H9 (cell line): ENCODE data around the gene EML5. TPM values are rescaled to one million over a fixed set of nuclear protein-coding genes. Genes with fewer than 3 reads are reported as not detected.

Experiments
- DNase-seq: peaks from one replicate; pipeline ENCODE4 v3.0.0-alpha.2; 2017
- H2AFZ ChIP-seq: one replicate; pipeline ENCODE4 v1.6.1; 2013; ENCODE audit warnings: mild to moderate bottlenecking, low read length, control low read depth, moderate library complexity
- H2AK5ac ChIP-seq: 2 replicates; pipeline ENCODE4 v1.6.1; 2013; ENCODE audit warnings: low read length, control low read depth, mixed read lengths; ENCODE audit not compliant: insufficient read length
- H2BK120ac ChIP-seq: one replicate; pipeline ENCODE4 v1.6.1; 2013; ENCODE audit warnings: low read depth, mild to moderate bottlenecking, low read length, control low read depth, inconsistent platforms; ENCODE audit not compliant: poor library complexity, severe bottlenecking
- H2BK12ac ChIP-seq: 2 replicates; pipeline ENCODE4 v1.6.1; 2013; ENCODE audit warnings: low read length, control low read depth, mixed read lengths, low read depth; ENCODE audit not compliant: insufficient read length
- H2BK15ac ChIP-seq: 2 replicates; pipeline ENCODE4 v1.6.1; 2013; ENCODE audit warnings: low read depth, low read length, control low read depth
- H2BK20ac ChIP-seq: one replicate; pipeline ENCODE4 v1.6.1; 2013; ENCODE audit warnings: low read depth, mild to moderate bottlenecking, low read length, control low read depth, inconsistent platforms; ENCODE audit not compliant: poor library complexity, severe bottlenecking
- H2BK5ac ChIP-seq: 2 replicates; pipeline ENCODE4 v1.6.1; 2013; ENCODE audit warnings: low read length, control low read depth, mixed read lengths; ENCODE audit not compliant: insufficient read length
- H3K14ac ChIP-seq: 2 replicates; pipeline ENCODE4 v1.6.1; 2013; ENCODE audit warnings: low read length, control low read depth; ENCODE audit not compliant: insufficient read depth
- H3K18ac ChIP-seq: 2 replicates; pipeline ENCODE4 v1.6.1; 2013; ENCODE audit warnings: low read depth, mild to moderate bottlenecking, mixed read lengths, low read length, control low read depth; ENCODE audit not compliant: insufficient read length
- H3K23ac ChIP-seq: 2 replicates; pipeline ENCODE4 v1.6.1; 2013; ENCODE audit warnings: low read length, control low read depth, mixed read lengths, low read depth; ENCODE audit not compliant: insufficient read length
- H3K23me2 ChIP-seq: 2 replicates; pipeline ENCODE4 v1.6.1; 2013; ENCODE audit warnings: low read depth, mild to moderate bottlenecking, mixed read lengths, low read length, control low read depth; ENCODE audit not compliant: insufficient read length, poor library complexity, severe bottlenecking
- H3K27ac ChIP-seq: 2 replicates; pipeline ENCODE4 v1.5.1; 2013; ENCODE audit warnings: low read length, control low read depth, mixed read lengths, low read depth; ENCODE audit not compliant: insufficient read length
- H3K27me3 ChIP-seq: 2 replicates; pipeline ENCODE4 v1.6.1; 2013; ENCODE audit warnings: low read length, control low read depth, inconsistent platforms; ENCODE audit not compliant: insufficient read depth
- H3K4ac ChIP-seq: 2 replicates; pipeline ENCODE4 v1.6.1; 2013; ENCODE audit warnings: low read depth, mild to moderate bottlenecking, control low read depth, inconsistent platforms, low read length, moderate library complexity
- H3K4me1 ChIP-seq: 2 replicates; pipeline ENCODE4 v1.6.1; 2013; ENCODE audit warnings: low read length, control low read depth, inconsistent platforms; ENCODE audit not compliant: insufficient read depth
- H3K4me2 ChIP-seq: 2 replicates; pipeline ENCODE4 v1.6.1; 2013; ENCODE audit warnings: low read length, control low read depth, mixed read lengths; ENCODE audit not compliant: insufficient read length, insufficient read depth
- H3K56ac ChIP-seq: 2 replicates; pipeline ENCODE4 v1.6.1; 2013; ENCODE audit warnings: low read depth, mild to moderate bottlenecking, mixed read lengths, low read length, control low read depth; ENCODE audit not compliant: insufficient read length
- H3K79me1 ChIP-seq: 2 replicates; pipeline ENCODE4 v1.6.1; 2013; ENCODE audit warnings: low read depth, mild to moderate bottlenecking, moderate library complexity, low read length, control low read depth, inconsistent platforms; ENCODE audit not compliant: insufficient read depth, poor library complexity, severe bottlenecking
- H3K79me2 ChIP-seq: 2 replicates; pipeline ENCODE4 v1.6.1; 2013; ENCODE audit warnings: low read length, control low read depth, inconsistent platforms; ENCODE audit not compliant: insufficient read depth
- H3K9ac ChIP-seq: 2 replicates; pipeline ENCODE4 v1.6.1; 2013; ENCODE audit warnings: low read length, control low read depth, mixed read lengths; ENCODE audit not compliant: insufficient read length; ENCODE audit errors: extremely low read depth
- H3K9me3 ChIP-seq: one replicate; pipeline ENCODE4 v1.6.1; 2013; ENCODE audit warnings: low read depth, low read length, inconsistent platforms; ENCODE audit not compliant: control insufficient read depth
- H3T11ph ChIP-seq: one replicate; pipeline ENCODE4 v1.6.1; 2013; ENCODE audit warnings: mild to moderate bottlenecking, low read length, control low read depth, inconsistent platforms
- H4K20me1 ChIP-seq: one replicate; pipeline ENCODE4 v1.6.1; 2013; ENCODE audit not compliant: control insufficient read depth, insufficient read length, insufficient read depth
- H4K5ac ChIP-seq: 2 replicates; pipeline ENCODE4 v1.6.1; 2013; ENCODE audit warnings: low read depth, mild to moderate bottlenecking, mixed read lengths, low read length, control low read depth; ENCODE audit not compliant: insufficient read length
- H4K8ac ChIP-seq: replicated peaks from 2 replicates; pipeline ENCODE4 v1.6.1; 2013; ENCODE audit warnings: low read length, control low read depth, mixed read lengths, low read depth; ENCODE audit not compliant: insufficient read length
- H4K91ac ChIP-seq: 2 replicates; pipeline ENCODE4 v1.6.1; 2013; ENCODE audit warnings: low read depth, mild to moderate bottlenecking, moderate library complexity, mixed read lengths, low read length, control low read depth; ENCODE audit not compliant: insufficient read length
- H3K27ac Mint-ChIP-seq, 3 experiments: 2 replicates in 2 of 3; 3 replicates in 1 of 3; pipeline ENCODE4 v1.8.0; 2020 to 2021; ENCODE audit warnings: mixed read lengths in 3 of 3, mild to moderate bottlenecking in 1 of 3, moderate library complexity in 1 of 3
- H3K27me3 Mint-ChIP-seq: 2 replicates; pipeline ENCODE4 v1.8.0; 2021; ENCODE audit warnings: low read depth, mild to moderate bottlenecking, moderate library complexity, mixed read lengths
- H3K36me3 Mint-ChIP-seq, 3 experiments: 2 replicates in 2 of 3; 3 replicates in 1 of 3; pipeline ENCODE4 v1.8.0; 2020 to 2021; ENCODE audit warnings: low read depth in 3 of 3, mixed read lengths in 3 of 3; ENCODE audit not compliant: insufficient read depth in 1 of 3
- H3K4me1 Mint-ChIP-seq, 2 experiments: 2 replicates each; pipeline ENCODE4 v1.8.0; 2020; ENCODE audit warnings: mixed read lengths in 2 of 2
- H3K4me3 Mint-ChIP-seq, 2 experiments: 2 replicates in 1 of 2; 3 replicates in 1 of 2; pipeline ENCODE4 v1.8.0; 2020 to 2021; ENCODE audit warnings: mild to moderate bottlenecking in 2 of 2, mixed read lengths in 2 of 2, moderate library complexity in 1 of 2
- H3K9me3 Mint-ChIP-seq, 2 experiments: 2 replicates in 1 of 2; 3 replicates in 1 of 2; pipeline ENCODE4 v1.8.0; 2020; ENCODE audit warnings: mild to moderate bottlenecking in 2 of 2, mixed read lengths in 2 of 2, moderate library complexity in 1 of 2
- WGBS: extraction: QIAGEN DNeasy Blood & Tissue Kit; methylation state at CpG from one replicate; pipeline ENCODE4 v1.1.7; 2013; ENCODE audit warnings: missing lambda C conversion rate, low lambda C conversion rate, mixed read lengths; ENCODE audit not compliant: insufficient read length; ENCODE audit errors: extremely low coverage; 5-methylcytosine and 5-hydroxymethylcytosine counted together
- total RNA-seq: library from RNA; stranded (reverse); gene quantifications from 2 replicates; pipeline ENCODE4 v1.2.1, GENCODE V29; 2021
- TF ChIP-seq, protein P1 (sequence below): fragments of 200-600 bp; sonication (generic); conservative IDR thresholded peaks from 3 replicates; pipeline ENCODE4 v1.8.0; 2021; ENCODE audit warnings: antibody characterized with exemption, mild to moderate bottlenecking

Gene EML5
- total RNA-seq, 1 experiment from 2014 or later, result 0.81 TPM

DNA sequence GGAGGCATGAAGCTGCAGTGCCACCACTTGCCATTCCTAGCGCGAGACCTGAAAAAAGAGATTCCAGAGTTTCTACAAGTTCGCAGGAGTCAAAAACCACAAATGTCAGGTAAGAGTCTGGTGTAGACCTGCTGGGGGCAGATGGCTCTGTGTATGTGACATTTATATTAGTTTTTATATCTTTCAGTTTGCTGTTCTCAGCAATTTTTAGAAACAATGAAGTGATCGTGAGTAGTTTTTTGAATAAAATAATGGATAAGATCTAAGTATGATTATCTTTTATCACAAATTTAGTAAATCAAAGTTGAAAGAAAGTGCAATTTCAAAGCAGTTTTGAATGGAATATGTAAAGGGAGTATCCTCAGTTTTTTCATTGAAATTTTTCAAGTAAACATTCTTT is 220.6 kb downstream of the EML5 start:
- Histone ChIP-seq H3K4ac (no peak overlapping the region), H4K91ac (no peak overlapping the region), H3K79me1 (no peaks in the 10 kb centered on the region), H2AFZ (no peak overlapping the region), H3K4me2 (no peak overlapping the region), H3K56ac (no peak overlapping the region), H3K27me3 (no peaks in the 10 kb centered on the region), H3K4me1 (no peaks in the 10 kb centered on the region), H3T11ph (no peak overlapping the region), H3K9ac (no peak overlapping the region), H2BK12ac (no peak overlapping the region), H3K23ac (no peak overlapping the region), H2BK120ac (no peak overlapping the region), H4K5ac (no peak overlapping the region), H2AK5ac (no peak overlapping the region), H2BK5ac (no peak overlapping the region), H3K18ac (no peak overlapping the region), H4K8ac (no peak overlapping the region), H2BK20ac (no peak overlapping the region), H3K79me2 (no peaks in the 10 kb centered on the region), H3K9me3 (no peaks in the 10 kb centered on the region), H4K20me1 (no peaks in the 10 kb centered on the region), H3K27ac (no peak overlapping the region), H2BK15ac (no peak overlapping the region), H3K14ac (no peak overlapping the region), H3K23me2 (no peaks in the 10 kb centered on the region)
- H3K4me1 Mint-ChIP-seq, result no peaks in the 10 kb centered on the region
- TF ChIP-seq, protein P1, sequence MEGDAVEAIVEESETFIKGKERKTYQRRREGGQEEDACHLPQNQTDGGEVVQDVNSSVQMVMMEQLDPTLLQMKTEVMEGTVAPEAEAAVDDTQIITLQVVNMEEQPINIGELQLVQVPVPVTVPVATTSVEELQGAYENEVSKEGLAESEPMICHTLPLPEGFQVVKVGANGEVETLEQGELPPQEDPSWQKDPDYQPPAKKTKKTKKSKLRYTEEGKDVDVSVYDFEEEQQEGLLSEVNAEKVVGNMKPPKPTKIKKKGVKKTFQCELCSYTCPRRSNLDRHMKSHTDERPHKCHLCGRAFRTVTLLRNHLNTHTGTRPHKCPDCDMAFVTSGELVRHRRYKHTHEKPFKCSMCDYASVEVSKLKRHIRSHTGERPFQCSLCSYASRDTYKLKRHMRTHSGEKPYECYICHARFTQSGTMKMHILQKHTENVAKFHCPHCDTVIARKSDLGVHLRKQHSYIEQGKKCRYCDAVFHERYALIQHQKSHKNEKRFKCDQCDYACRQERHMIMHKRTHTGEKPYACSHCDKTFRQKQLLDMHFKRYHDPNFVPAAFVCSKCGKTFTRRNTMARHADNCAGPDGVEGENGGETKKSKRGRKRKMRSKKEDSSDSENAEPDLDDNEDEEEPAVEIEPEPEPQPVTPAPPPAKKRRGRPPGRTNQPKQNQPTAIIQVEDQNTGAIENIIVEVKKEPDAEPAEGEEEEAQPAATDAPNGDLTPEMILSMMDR, result no peak
- no peaks in the 10 kb centered on the region for H3K9me3 Mint-ChIP-seq
- H3K27me3 Mint-ChIP-seq, result no peaks in the 10 kb centered on the region; the same call in 1 of the 2 replicates
- H3K36me3 Mint-ChIP-seq, result peaks cover 51 to 89% (median 87%) of the 10 kb centered on the region in 3 experiments; a peak in 6 of 7 replicates
- WGBS, result 100% methylated on average over 1 of the region's 4 CpGs
- H3K27ac Mint-ChIP-seq, result no peak overlapping the region
- no peak overlapping the region for H3K4me3 Mint-ChIP-seq
- no peak for DNase-seq
